ENCODE results near the gene MYOF. TPM values are rescaled to one million over a fixed set of nuclear protein-coding genes. Genes with fewer than 3 reads are reported as not detected.

The MYOF gene
- total and polyA plus RNA-seq, 3 experiments from 2014 or later = 57.0 to 62.8 TPM; not detected in 1

DNA sequence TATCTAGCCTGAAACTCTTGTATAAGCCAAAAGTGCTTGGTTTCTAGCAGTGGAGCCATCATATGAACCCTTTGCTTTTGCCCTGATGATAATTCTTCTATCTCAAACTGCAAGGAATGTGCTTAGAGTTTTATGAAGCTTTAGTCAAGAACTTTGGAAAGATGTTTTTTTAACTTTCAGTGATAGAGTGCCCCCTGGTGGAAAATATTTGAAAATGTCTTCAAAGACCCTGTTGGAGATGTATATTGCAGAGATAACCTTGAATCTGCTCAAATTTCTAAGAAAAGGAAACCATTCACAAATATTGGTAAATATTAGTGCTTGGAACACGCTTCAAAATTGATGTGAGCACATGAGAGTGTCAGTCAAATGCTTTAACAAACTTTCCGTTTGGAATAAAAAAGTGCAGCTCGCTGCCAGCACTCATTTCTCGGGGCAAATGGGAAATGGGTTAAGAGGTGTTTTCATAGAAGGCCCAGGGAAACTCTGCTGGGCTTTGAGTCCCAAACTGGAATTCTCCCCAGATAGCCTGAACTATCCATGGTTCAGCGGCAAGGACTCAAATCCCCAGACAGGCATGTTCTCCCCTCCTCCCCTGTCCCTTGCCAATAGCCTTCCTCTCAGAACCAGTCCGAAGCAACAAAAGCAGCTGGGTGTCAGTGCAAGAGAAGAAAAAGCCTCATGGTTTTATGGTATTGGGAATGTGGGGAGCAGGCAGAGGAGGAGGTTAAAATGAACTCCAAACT lies 129.3 kb downstream of the MYOF start:
- Histone ChIP-seq H3K9me3 (ENCODE audit: low read length) (no peaks in the 10 kb centered on the region), H3K36me3 (ENCODE audit: insufficient read depth, low read length) (no peaks in the 10 kb centered on the region), H3K27ac (ENCODE audit: low read depth, low read length) (no peak overlapping the region), H3K4me1 (ENCODE audit: insufficient read depth, low read length) (no peaks in the 10 kb centered on the region), H3K4me3 (ENCODE audit: low read length) (no peak overlapping the region), H3K27me3 (ENCODE audit: insufficient read depth, low read length, poor library complexity, severe bottlenecking) (no peaks in the 10 kb centered on the region)
- Mint-ChIP-seq H3K36me3 (peaks cover 0 to 2% (median 0%) of the 10 kb centered on the region in 3 donors), H3K4me1 (no peaks in the 10 kb centered on the region), H3K4me3 (no peak overlapping the region), H3K9me3 (no peaks in the 10 kb centered on the region), H3K27ac (no peak overlapping the region), H3K27me3 (peaks cover 4 to 26% of the 10 kb centered on the region in 2 donors)
- peak in 2 of 5 donors; percentile 11 to 28 for DNase-seq
- POLR2A ChIA-PET = no interaction called here
- CTCF ChIA-PET = interaction anchor here (0.7 to 2.0 kb wide), 9 partner anchors 11 to 505 kb away, joined by 3 to 7 read pairs (median 4); partner anchors contain the start of genes EXOC6 and MYOF

DNA sequence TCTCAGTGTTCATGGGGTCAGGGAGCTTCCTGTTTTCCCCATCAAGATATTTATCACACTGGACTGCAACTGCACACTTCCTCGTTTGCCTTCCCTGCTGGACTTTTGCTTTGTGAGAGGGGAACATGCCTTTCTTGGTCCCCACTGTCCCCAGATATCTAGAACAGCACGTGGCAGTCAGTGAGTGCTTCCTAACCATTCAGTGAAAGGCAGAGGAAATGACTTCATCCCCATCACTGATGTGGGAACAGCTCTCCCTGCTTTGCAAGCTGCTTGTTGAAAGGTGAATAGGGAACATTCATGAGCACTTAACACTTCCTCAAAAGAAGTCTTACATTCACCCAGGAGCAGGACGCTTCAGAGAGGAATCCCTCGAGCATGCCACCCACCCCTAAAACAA lies 135.4 kb downstream of the MYOF start:
- ChIA-PET POLR2A (no interaction called here), CTCF (interaction anchor here (1.2 kb wide), 1 partner anchor 12 kb away, joined by 3 read pairs; no protein-coding TSS in a partner anchor)
- no peaks in the 10 kb centered on the region for H3K4me1 Mint-ChIP-seq
- peaks cover 5 to 6% of the 10 kb centered on the region in 2 donors for H3K27me3 Mint-ChIP-seq
- no peak overlapping the region for H3K4me3 Mint-ChIP-seq
- DNase-seq = no peak
- no peak overlapping the region for H3K27ac Mint-ChIP-seq
- Histone ChIP-seq H3K36me3 (ENCODE audit: insufficient read depth, low read length) (no peaks in the 10 kb centered on the region), H3K4me3 (ENCODE audit: low read length) (no peak overlapping the region), H3K9me3 (ENCODE audit: low read length) (no peaks in the 10 kb centered on the region), H3K27me3 (ENCODE audit: insufficient read depth, low read length, poor library complexity, severe bottlenecking) (no peaks in the 10 kb centered on the region), H3K27ac (ENCODE audit: low read depth, low read length) (no peak overlapping the region), H3K4me1 (ENCODE audit: insufficient read depth, low read length) (no peaks in the 10 kb centered on the region)
- no peaks in the 10 kb centered on the region for H3K9me3 Mint-ChIP-seq
- H3K36me3 Mint-ChIP-seq = no peaks in the 10 kb centered on the region

DNA sequence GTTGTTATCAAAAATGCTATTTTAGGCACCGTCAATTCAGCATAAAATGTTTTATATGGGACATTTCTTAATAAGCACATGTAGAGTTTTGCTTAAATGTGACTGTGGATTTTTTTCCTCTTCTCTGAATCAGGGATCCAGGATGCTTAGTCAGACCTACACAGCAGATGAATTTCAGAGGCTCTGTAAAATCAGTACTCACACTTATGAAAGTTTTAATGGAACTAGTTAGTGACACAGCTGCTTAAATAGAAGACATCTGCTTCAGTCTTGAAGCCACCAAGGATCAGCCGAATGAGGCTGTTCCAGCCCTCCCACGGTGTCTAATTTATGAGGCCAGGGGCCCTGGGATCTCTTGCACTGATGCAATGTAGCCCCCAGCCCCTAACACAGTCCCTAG lies 136.0 kb downstream of the MYOF start:
- POLR2A ChIA-PET = no interaction called here
- H3K9me3 Mint-ChIP-seq = no peaks in the 10 kb centered on the region
- H3K36me3 Mint-ChIP-seq = no peaks in the 10 kb centered on the region

DNA sequence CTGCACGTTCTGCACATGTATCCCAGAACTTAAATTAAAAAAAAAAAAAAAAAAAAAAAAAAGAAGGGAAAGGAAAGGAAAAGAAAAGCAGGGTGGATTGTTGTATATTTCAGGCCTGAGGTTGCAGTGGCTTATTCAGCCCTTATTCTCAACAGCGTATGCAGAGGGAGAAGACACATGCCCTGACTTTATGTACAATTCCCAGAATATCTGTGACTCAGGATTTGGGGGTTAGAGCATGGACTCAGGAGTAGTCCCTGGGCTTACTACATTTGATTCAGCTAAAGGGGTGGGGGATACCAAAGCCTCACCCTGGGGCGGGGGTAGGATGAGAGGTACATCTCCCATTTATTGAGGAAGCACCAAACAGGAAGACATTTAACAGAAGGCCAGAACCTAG lies 137.4 kb downstream of the MYOF start:
- Histone ChIP-seq H3K27ac (ENCODE audit: low read depth, low read length) (no peak overlapping the region), H3K4me3 (ENCODE audit: low read length) (no peak overlapping the region), H3K4me1 (ENCODE audit: insufficient read depth, low read length) (no peaks in the 10 kb centered on the region), H3K27me3 (ENCODE audit: insufficient read depth, low read length, poor library complexity, severe bottlenecking) (no peaks in the 10 kb centered on the region), H3K36me3 (ENCODE audit: insufficient read depth, low read length) (no peaks in the 10 kb centered on the region), H3K9me3 (ENCODE audit: low read length) (no peaks in the 10 kb centered on the region)
- Mint-ChIP-seq H3K36me3 (no peaks in the 10 kb centered on the region), H3K27me3 (peaks cover 0 to 6% of the 10 kb centered on the region in 2 donors), H3K4me1 (no peaks in the 10 kb centered on the region), H3K9me3 (no peaks in the 10 kb centered on the region), H3K27ac (no peak overlapping the region), H3K4me3 (no peak overlapping the region)
- CTCF ChIA-PET = no interaction called here
- POLR2A ChIA-PET = no interaction called here
- no peak for DNase-seq

More for the DNA sequence above, 136.0 kb downstream of the MYOF start:
- Mint-ChIP-seq H3K27me3 (peaks cover 0 to 6% of the 10 kb centered on the region in 2 donors), H3K4me1 (no peaks in the 10 kb centered on the region), H3K4me3 (no peak overlapping the region), H3K27ac (no peak overlapping the region)
- CTCF ChIA-PET = interaction anchor here (1.2 kb wide), 1 partner anchor 12 kb away, joined by 3 read pairs; no protein-coding TSS in a partner anchor
- Histone ChIP-seq H3K27ac (ENCODE audit: low read depth, low read length) (no peak overlapping the region), H3K4me3 (ENCODE audit: low read length) (no peak overlapping the region), H3K36me3 (ENCODE audit: insufficient read depth, low read length) (no peaks in the 10 kb centered on the region), H3K9me3 (ENCODE audit: low read length) (no peaks in the 10 kb centered on the region), H3K4me1 (ENCODE audit: insufficient read depth, low read length) (no peaks in the 10 kb centered on the region), H3K27me3 (ENCODE audit: insufficient read depth, low read length, poor library complexity, severe bottlenecking) (no peaks in the 10 kb centered on the region)
- DNase-seq = no peak

DNA sequence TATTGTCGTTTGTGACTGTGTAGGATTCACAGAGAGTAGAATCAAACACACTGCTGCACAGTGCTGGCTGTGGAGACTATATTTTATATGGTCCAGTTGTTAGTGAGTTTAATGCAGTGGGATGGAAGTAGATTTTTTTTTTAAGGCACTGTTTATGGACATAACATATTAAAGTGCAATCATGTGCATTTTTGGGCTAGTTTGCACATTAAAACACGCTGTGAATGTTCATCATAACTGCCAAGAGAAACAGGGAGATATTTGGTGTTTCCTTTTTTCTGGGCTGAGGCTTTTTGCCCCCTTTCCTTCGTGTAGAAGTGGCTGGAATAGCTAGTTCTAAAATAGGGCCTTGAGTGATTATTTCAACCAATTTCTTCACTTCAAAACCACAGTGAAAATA lies 139.2 kb downstream of the MYOF start:
- H3K27me3 Mint-ChIP-seq = peaks cover 3 to 9% of the 10 kb centered on the region in 2 donors
- H3K4me3 ChIP-seq (ENCODE audit: low read length) = no peak overlapping the region
- DNase-seq = no peak
- H3K36me3 Mint-ChIP-seq = no peaks in the 10 kb centered on the region
- H3K4me3 Mint-ChIP-seq = no peak overlapping the region
- H3K27ac ChIP-seq (ENCODE audit: low read depth, low read length) = no peak overlapping the region
- POLR2A ChIA-PET = no interaction called here
- H3K27me3 ChIP-seq (ENCODE audit: insufficient read depth, low read length, poor library complexity, severe bottlenecking) = peaks cover 4% of the 10 kb centered on the region
- H3K9me3 Mint-ChIP-seq = no peaks in the 10 kb centered on the region
- H3K4me1 Mint-ChIP-seq = no peaks in the 10 kb centered on the region
- CTCF ChIA-PET = no interaction called here
- H3K9me3 ChIP-seq (ENCODE audit: low read length) = no peaks in the 10 kb centered on the region
- no peak overlapping the region for H3K27ac Mint-ChIP-seq
- no peaks in the 10 kb centered on the region for H3K36me3 ChIP-seq (ENCODE audit: insufficient read depth, low read length)
- H3K4me1 ChIP-seq (ENCODE audit: insufficient read depth, low read length) = no peaks in the 10 kb centered on the region

DNA sequence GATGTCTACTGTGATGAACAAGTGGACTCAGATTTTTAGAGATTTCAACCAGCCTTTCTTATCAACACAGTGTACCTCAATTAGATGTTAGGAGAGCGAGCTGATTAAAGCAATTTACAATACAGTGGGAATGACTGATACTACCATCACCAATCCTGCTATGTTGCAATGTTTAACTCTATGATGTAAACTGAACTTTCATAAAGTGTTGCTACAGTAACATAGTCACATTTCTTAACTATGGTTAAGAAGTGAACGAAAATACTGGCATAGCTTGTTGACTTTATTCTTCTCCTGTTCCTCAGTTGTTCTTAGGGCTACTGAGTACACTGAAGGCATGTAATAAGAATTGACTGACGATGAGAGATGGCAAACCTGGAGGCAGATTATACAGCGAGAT lies 139.8 kb downstream of the MYOF start:
- Histone ChIP-seq H3K4me3 (ENCODE audit: low read length) (no peak overlapping the region), H3K27ac (ENCODE audit: low read depth, low read length) (no peak overlapping the region), H3K9me3 (ENCODE audit: low read length) (no peaks in the 10 kb centered on the region), H3K4me1 (ENCODE audit: insufficient read depth, low read length) (no peaks in the 10 kb centered on the region), H3K27me3 (ENCODE audit: insufficient read depth, low read length, poor library complexity, severe bottlenecking) (peaks cover 4% of the 10 kb centered on the region), H3K36me3 (ENCODE audit: insufficient read depth, low read length) (no peaks in the 10 kb centered on the region)
- DNase-seq = no peak
- ChIA-PET CTCF (interaction anchor here (1.1 kb wide), 1 partner anchor 10 kb away, joined by 3 read pairs; no protein-coding TSS in a partner anchor), POLR2A (no interaction called here)
- Mint-ChIP-seq H3K4me3 (no peak overlapping the region), H3K36me3 (no peaks in the 10 kb centered on the region), H3K9me3 (no peaks in the 10 kb centered on the region), H3K4me1 (no peaks in the 10 kb centered on the region), H3K27ac (no peak overlapping the region), H3K27me3 (peaks cover 3 to 9% of the 10 kb centered on the region in 2 donors)

DNA sequence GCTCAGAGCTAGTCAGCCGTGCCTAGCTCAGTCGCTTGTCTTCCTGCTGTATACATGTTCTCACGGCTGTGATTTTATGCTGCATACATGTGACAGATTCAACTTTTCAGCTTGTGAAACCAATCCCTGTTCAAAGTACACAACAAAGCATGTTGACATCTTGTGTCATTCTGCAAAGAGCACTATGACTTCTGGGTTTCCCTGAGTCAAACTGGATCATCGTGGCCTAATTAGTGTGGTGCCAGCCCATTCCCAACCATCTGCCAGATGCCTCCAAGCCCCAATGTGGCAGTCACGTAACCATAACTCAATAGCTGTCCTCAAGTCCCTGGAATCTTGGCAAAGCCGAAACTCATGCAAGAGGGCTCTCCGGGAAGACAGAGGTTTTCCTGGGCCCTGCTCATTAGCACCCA lies 144.8 kb downstream of the MYOF start:
- Mint-ChIP-seq H3K27me3 (peaks cover 2 to 3% of the 10 kb centered on the region in 2 donors), H3K27ac (no peak overlapping the region), H3K36me3 (no peaks in the 10 kb centered on the region), H3K4me1 (no peaks in the 10 kb centered on the region), H3K9me3 (no peaks in the 10 kb centered on the region), H3K4me3 (no peak overlapping the region)
- DNase-seq = no peak
- peaks cover 4% of the 10 kb centered on the region for H3K27me3 ChIP-seq (ENCODE audit: insufficient read depth, low read length, poor library complexity, severe bottlenecking)
- H3K36me3 ChIP-seq (ENCODE audit: insufficient read depth, low read length) = no peaks in the 10 kb centered on the region
- H3K9me3 ChIP-seq (ENCODE audit: low read length) = no peaks in the 10 kb centered on the region
- no peak overlapping the region for H3K4me3 ChIP-seq (ENCODE audit: low read length)
- POLR2A ChIA-PET = no interaction called here
- no peak overlapping the region for H3K27ac ChIP-seq (ENCODE audit: low read depth, low read length)
- no peaks in the 10 kb centered on the region for H3K4me1 ChIP-seq (ENCODE audit: insufficient read depth, low read length)
- CTCF ChIA-PET = no interaction called here

DNA sequence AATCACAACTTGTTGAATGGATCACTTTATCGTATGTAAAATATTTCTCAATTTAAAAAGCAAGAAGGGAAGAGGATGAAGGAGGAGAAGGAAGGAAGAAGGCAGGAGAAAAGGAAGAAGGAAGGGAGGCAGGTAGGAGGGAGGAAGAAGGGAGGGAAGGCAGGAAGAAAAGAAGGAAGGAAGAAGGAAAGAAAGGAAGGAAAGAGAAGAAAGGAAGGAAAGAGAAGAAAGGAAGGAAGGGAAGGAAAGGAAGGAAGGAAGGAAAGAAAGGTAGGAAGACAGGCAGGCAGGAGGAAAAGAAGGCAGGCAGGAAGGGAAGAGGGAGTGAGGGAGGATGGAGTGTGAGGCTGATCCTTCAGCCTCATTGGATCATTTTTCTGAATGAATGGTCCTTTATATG lies 145.5 kb downstream of the MYOF start:
- Mint-ChIP-seq H3K4me1 (no peaks in the 10 kb centered on the region), H3K27ac (no peak overlapping the region), H3K36me3 (no peaks in the 10 kb centered on the region), H3K27me3 (peaks cover 2 to 3% of the 10 kb centered on the region in 2 donors), H3K9me3 (no peaks in the 10 kb centered on the region), H3K4me3 (no peak overlapping the region)
- no peak overlapping the region for H3K27ac ChIP-seq (ENCODE audit: low read depth, low read length)
- peaks cover 4% of the 10 kb centered on the region for H3K27me3 ChIP-seq (ENCODE audit: insufficient read depth, low read length, poor library complexity, severe bottlenecking)
- H3K9me3 ChIP-seq (ENCODE audit: low read length) = no peaks in the 10 kb centered on the region
- ChIA-PET CTCF (no interaction called here), POLR2A (no interaction called here)
- H3K4me3 ChIP-seq (ENCODE audit: low read length) = no peak overlapping the region
- H3K4me1 ChIP-seq (ENCODE audit: insufficient read depth, low read length) = no peaks in the 10 kb centered on the region
- DNase-seq = no peak
- no peaks in the 10 kb centered on the region for H3K36me3 ChIP-seq (ENCODE audit: insufficient read depth, low read length)

Data from CD8-positive, alpha-beta memory T cell (primary cell).